H1 (cell line): Measurements from ENCODE around the gene CLUH. TPM values are rescaled to one million over a fixed set of nuclear protein-coding genes. Genes with fewer than 3 reads are reported as not detected.
"Not testable (repeated sequence)": the region's sequence is repeated elsewhere in the genome, so short reads cannot be mapped to it uniquely, and the experiment has no call there.

Experiments used
- CTCF ChIA-PET: fragments of 300-600 bp; sonication (Branson Sonifier 250); formaldehyde crosslinking; loops from one replicate; lab custom pipeline; 2021; ENCODE audit not compliant: partially characterized antibody; lab: Charles Lee
- POLR2A ChIA-PET: fragments of 300-600 bp; sonication (Branson Sonifier 250); formaldehyde crosslinking; loops from one replicate; lab custom pipeline; 2021; ENCODE audit warnings: inconsistent platforms; ENCODE audit not compliant: partially characterized antibody; lab: Charles Lee
- DNase-seq, 2 experiments: peaks; one replicate each; pipeline versions ENCODE4 v3.0.0 to v3.0.0-alpha.2; 2010 to 2022; ENCODE audit warnings: low spot score in 2 of 2, low read depth in 1 of 2, mixed read lengths in 1 of 2
- FAIRE-seq: peaks from 2 replicates; lab custom pipeline; 2011; peaks lifted over from hg19 to GRCh38; lab: Jason Lieb, UNC
- H2AFZ ChIP-seq: 2 replicates; pipeline ENCODE4 v1.8.1; 2012; ENCODE audit warnings: low read length, inconsistent platforms
- H2AK5ac ChIP-seq: 2 replicates; pipeline ENCODE4 v1.6.1; 2013; ENCODE audit warnings: low read depth, low read length
- H2BK120ac ChIP-seq: replicated peaks from 2 replicates; pipeline ENCODE3; 2013; ENCODE audit warnings: low read depth, low read length, inconsistent platforms
- H2BK12ac ChIP-seq: 2 replicates; pipeline ENCODE4 v1.6.1; 2013; ENCODE audit warnings: low read depth, low read length
- H2BK15ac ChIP-seq: 2 replicates; pipeline ENCODE4 v1.6.1; 2013; ENCODE audit warnings: low read length
- H2BK20ac ChIP-seq: 2 replicates; pipeline ENCODE4 v1.6.1; 2013; ENCODE audit warnings: low read length
- H2BK5ac ChIP-seq: 2 replicates; pipeline ENCODE4 v1.6.1; 2013; ENCODE audit warnings: low read depth, low read length
- H3K14ac ChIP-seq: 2 replicates; pipeline ENCODE4 v1.6.1; 2013; ENCODE audit warnings: inconsistent platforms; ENCODE audit not compliant: insufficient read length
- H3K18ac ChIP-seq: 2 replicates; pipeline ENCODE4 v1.6.1; 2013; ENCODE audit warnings: low read length; ENCODE audit errors: extremely low read depth
- H3K23ac ChIP-seq: 2 replicates; pipeline ENCODE4 v1.6.1; 2013; ENCODE audit warnings: inconsistent platforms; ENCODE audit not compliant: insufficient read length
- H3K23me2 ChIP-seq: 2 replicates; pipeline ENCODE4 v1.6.1; 2013; ENCODE audit warnings: low read depth, low read length
- H3K27ac ChIP-seq: 2 replicates; pipeline ENCODE4 v1.6.1; 2011; ENCODE audit warnings: low read depth, low read length, inconsistent platforms
- H3K27me3 ChIP-seq, 4 experiments: replicated peaks in 1 of 4; 1 replicate in 1 of 4; 2 replicates in 3 of 4; pipeline versions ENCODE4 v1.6.1 to v1.8.1; 2011 to 2013; ENCODE audit warnings: low read length in 3 of 4, mild to moderate bottlenecking in 3 of 4, inconsistent platforms in 2 of 4, mixed read lengths in 2 of 4, moderate library complexity in 1 of 4; ENCODE audit not compliant: control insufficient read depth in 3 of 4, insufficient read depth in 3 of 4; ENCODE audit errors: extremely low read depth in 1 of 4
- H3K36me3 ChIP-seq, 4 experiments: 2 replicates each; pipeline versions ENCODE4 v1.6.1 to v1.8.1; 2011 to 2013; ENCODE audit warnings: mild to moderate bottlenecking in 4 of 4, low read length in 3 of 4, moderate library complexity in 2 of 4, control low read depth in 1 of 4, inconsistent platforms in 1 of 4; ENCODE audit not compliant: insufficient read depth in 4 of 4, control insufficient read depth in 2 of 4
- H3K4ac ChIP-seq: replicated peaks from 2 replicates; pipeline ENCODE3; 2013; ENCODE audit warnings: low read length, low read depth, mixed read lengths, inconsistent platforms; ENCODE audit not compliant: insufficient read length
- H3K4me1 ChIP-seq, 4 experiments: replicated peaks in 1 of 4; 1 replicate in 1 of 4; 2 replicates in 3 of 4; pipeline versions ENCODE4 v1.6.1 to v1.8.1; 2011 to 2013; ENCODE audit warnings: low read length in 3 of 4, inconsistent platforms in 2 of 4, mixed read lengths in 1 of 4; ENCODE audit not compliant: insufficient read depth in 4 of 4, control insufficient read depth in 3 of 4
- H3K4me2 ChIP-seq, 2 experiments: 2 replicates each; pipeline versions ENCODE4 v1.6.1 to v1.8.1; 2011 to 2013; ENCODE audit warnings: low read depth in 2 of 2, low read length in 2 of 2, control low read depth in 1 of 2, inconsistent platforms in 1 of 2, mild to moderate bottlenecking in 1 of 2; ENCODE audit not compliant: insufficient read depth in 1 of 2
- H3K4me3 ChIP-seq, 4 experiments: fragments of 200-600, 300-600 bp in 1 of 4; sonication (generic), shearing (Covaris generic), sonication (Bioruptor Twin) in 1 of 4; 2 replicates each; pipeline versions ENCODE4 v1.5.1 to v1.8.1; 2011 to 2016; ENCODE audit warnings: low read length in 4 of 4, low read depth in 3 of 4, control low read depth in 2 of 4, inconsistent platforms in 2 of 4, mild to moderate bottlenecking in 2 of 4, mixed read lengths in 1 of 4, moderate library complexity in 1 of 4; ENCODE audit not compliant: insufficient read depth in 2 of 4; ENCODE audit errors: extremely low read depth in 1 of 4
- H3K56ac ChIP-seq: replicated peaks from 2 replicates; pipeline ENCODE3; 2013; ENCODE audit warnings: low read depth, mild to moderate bottlenecking, mixed read lengths, low read length, inconsistent platforms; ENCODE audit not compliant: insufficient read length
- H3K79me1 ChIP-seq: 2 replicates; pipeline ENCODE4 v1.6.1; 2013; ENCODE audit warnings: low read depth, low read length, control low read depth
- H3K79me2 ChIP-seq, 2 experiments: 2 replicates each; pipeline versions ENCODE4 v1.6.1 to v1.8.1; 2012 to 2013; ENCODE audit warnings: low read length in 2 of 2, mild to moderate bottlenecking in 2 of 2, inconsistent platforms in 1 of 2; ENCODE audit not compliant: insufficient read depth in 2 of 2, control insufficient read depth in 1 of 2
- H3K9ac ChIP-seq, 4 experiments: replicated peaks in 1 of 4; 1 replicate in 1 of 4; 2 replicates in 3 of 4; pipeline versions ENCODE4 v1.6.1 to v1.8.1; 2011 to 2013; ENCODE audit warnings: low read depth in 3 of 4, low read length in 3 of 4, control low read depth in 2 of 4, mild to moderate bottlenecking in 2 of 4, moderate library complexity in 2 of 4, inconsistent platforms in 1 of 4; ENCODE audit errors: extremely low read depth in 1 of 4
- H3K9me3 ChIP-seq, 2 experiments: 2 replicates each; pipeline versions ENCODE4 v1.6.1 to v1.8.1; 2012 to 2013; ENCODE audit warnings: mild to moderate bottlenecking in 2 of 2, moderate library complexity in 2 of 2, control low read depth in 1 of 2, inconsistent platforms in 1 of 2, low read depth in 1 of 2, low read length in 1 of 2, mixed read lengths in 1 of 2; ENCODE audit not compliant: insufficient read depth in 2 of 2
- H4K20me1 ChIP-seq, 2 experiments: replicated peaks in 1 of 2; 2 replicates each; pipeline versions ENCODE3 to v1.8.1; 2011 to 2013; ENCODE audit warnings: inconsistent platforms in 2 of 2, low read length in 2 of 2, mild to moderate bottlenecking in 1 of 2; ENCODE audit not compliant: insufficient read depth in 2 of 2, control insufficient read depth in 1 of 2
- H4K5ac ChIP-seq: 2 replicates; pipeline ENCODE4 v1.6.1; 2013; ENCODE audit warnings: low read length, low read depth, mixed read lengths, inconsistent platforms; ENCODE audit not compliant: insufficient read length
- H4K8ac ChIP-seq: 2 replicates; pipeline ENCODE4 v1.8.0; 2013; ENCODE audit warnings: mild to moderate bottlenecking, moderate library complexity, low read length, inconsistent platforms; ENCODE audit not compliant: insufficient read depth; ENCODE audit errors: extremely low read depth
- H4K91ac ChIP-seq: replicated peaks from 2 replicates; pipeline ENCODE3; 2013; ENCODE audit warnings: low read length, mixed read lengths, inconsistent platforms; ENCODE audit not compliant: insufficient read length
- RBBP5 ChIP-seq: IDR thresholded peaks from 2 replicates; pipeline ENCODE4 v1.7.1; 2012; ENCODE audit warnings: low read depth, mild to moderate bottlenecking, inconsistent platforms, low read length, moderate library complexity, borderline replicate concordance
- RXRA ChIP-seq: IDR thresholded peaks from 2 replicates; pipeline ENCODE4 v1.6.1; 2011; ENCODE audit warnings: low read depth, mild to moderate bottlenecking, low read length, moderate library complexity; ENCODE audit not compliant: insufficient read depth
- SIX5 ChIP-seq: IDR thresholded peaks from 2 replicates; pipeline ENCODE4 v1.6.1; 2011; ENCODE audit warnings: mild to moderate bottlenecking, low read depth, low read length
- TAF1 ChIP-seq: IDR thresholded peaks from 2 replicates; pipeline ENCODE4 v1.6.1; 2011; ENCODE audit warnings: mild to moderate bottlenecking, low read depth, low read length
- WGBS, 2 experiments: shearing (Covaris generic) in 1 of 2; methylation state at CpG; one replicate each; pipeline versions ENCODE4 v1.1.6 to v1.1.7; 2013 to 2015; ENCODE audit warnings: low lambda C conversion rate in 2 of 2, mixed read lengths in 2 of 2, inconsistent platforms in 1 of 2, low coverage in 1 of 2, missing lambda C conversion rate in 1 of 2; ENCODE audit not compliant: insufficient replicate concordance in 2 of 2, insufficient coverage in 1 of 2, insufficient read length in 1 of 2; ENCODE audit errors: extremely low coverage in 1 of 2, missing lambda C conversion rate in 1 of 2; 5-methylcytosine and 5-hydroxymethylcytosine counted together
- polyA plus RNA-seq, 7 experiments: library from polyadenylated mRNA; depleted of rRNA in 3 of 7; stranded (reverse) in 5 of 7; unstranded in 2 of 7; fragments of >200 nt in 5 of 7; fragments of 200-250 nt in 2 of 7; gene quantifications; 1 replicate in 5 of 7; 2 replicates in 1 of 7; 4 replicates in 1 of 7; pipeline versions ENCODE4 v1.2.1 to v1.2.3, GENCODE V29; 2011 to 2013; ENCODE audit warnings: missing spikeins in 2 of 7, mixed read lengths in 2 of 7
- total RNA-seq: library from RNA; stranded (reverse); fragmentation: NEBNext Ultra II Directional; extraction: Animal tissue kit (Norgen Biotek cat#: 25700); gene quantifications from 2 replicates; pipeline ENCODE4 v1.2.1, GENCODE V29; 2021

CLUH gene
- total and polyA plus RNA-seq, 2 of the 8 experiments (the other 6 are each of a cell fraction or from before 2014, with no cell fraction given): 33.6 to 98.6 TPM

DNA sequence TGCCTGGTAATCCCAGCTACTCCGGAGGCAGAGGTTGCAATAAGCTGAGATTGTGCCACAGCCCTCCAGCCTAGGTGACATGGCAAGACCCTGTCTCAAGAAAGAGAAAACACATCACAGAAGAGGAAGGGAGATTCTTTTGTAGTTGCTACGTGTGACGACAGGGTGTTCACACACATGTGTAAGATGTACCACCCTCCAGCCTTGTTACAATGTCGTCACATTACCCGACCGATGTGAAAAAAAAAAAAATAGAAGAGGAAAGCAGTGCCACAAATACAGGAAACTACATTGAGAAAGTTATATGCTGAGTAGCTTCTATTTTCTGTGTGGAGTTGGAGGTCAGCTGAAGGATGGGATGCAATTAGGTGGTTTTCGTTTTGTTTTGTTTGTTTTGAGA lies 56.0 kb downstream of the CLUH start (continued):
- TF ChIP-seq TAF1: no peak
- no peak for TF ChIP-seq RBBP5
- TF ChIP-seq RXRA: no peak
- no peak for TF ChIP-seq SIX5

GRCh38 chr17:2652911-2653310 lies 58.7 kb downstream of the CLUH start:
- H3K4me2 ChIP-seq, H3K4ac ChIP-seq, H3K9ac ChIP-seq, H3K23ac ChIP-seq, H3K14ac ChIP-seq, H3K56ac ChIP-seq, H3K79me1 ChIP-seq, H2BK20ac ChIP-seq, DNase-seq, H3K9me3 ChIP-seq, H3K4me3 ChIP-seq, POLR2A ChIA-PET, H4K5ac ChIP-seq, H2BK15ac ChIP-seq, H2BK120ac ChIP-seq, FAIRE-seq, H2AK5ac ChIP-seq, H2BK5ac ChIP-seq, H4K20me1 ChIP-seq, H3K23me2 ChIP-seq, H3K27ac ChIP-seq, H2AFZ ChIP-seq, H4K8ac ChIP-seq, H3K4me1 ChIP-seq, H3K36me3 ChIP-seq, H3K27me3 ChIP-seq, H2BK12ac ChIP-seq, H3K18ac ChIP-seq, H4K91ac ChIP-seq: not testable (repeated sequence)
- CTCF ChIA-PET: interaction anchor here (0.7 to 1.0 kb wide), 2 partner anchors 19 to 36 kb away, joined by 3 read pairs; no protein-coding TSS in a partner anchor
- WGBS, 2 experiments: 95% methylated on average over 3 of the region's 3 CpGs; no CpG with 5 or more reads in 1 of the 2 experiments
- H3K79me2 ChIP-seq: peaks cover 0 to 41% of the 10 kb centered on the region in 2 experiments; a peak in 2 of 4 replicates
